B cell (primary cell): Measurements from ENCODE around the gene KDM1B. TPM values are rescaled to one million over a fixed set of nuclear protein-coding genes. Genes with fewer than 3 reads are reported as not detected.

Experiments
- ATAC-seq: fragments of 200-7000 bp; cut with Tn5 transposase; one replicate; pipeline ENCODE4 v1.10.0; 2021; ENCODE audit warnings: low read depth, mild to moderate bottlenecking, moderate number of reproducible peaks, moderate library complexity
- CTCF ChIA-PET: fragments of 350-600 bp; sonication (Branson Sonifier 250); formaldehyde crosslinking; loops from one replicate; lab custom pipeline; 2021; ENCODE audit warnings: antibody characterized with exemption, inconsistent platforms; lab: Charles Lee
- POLR2A ChIA-PET: fragments of 350-600 bp; sonication (Branson Sonifier 250); formaldehyde crosslinking; loops from one replicate; lab custom pipeline; 2021; ENCODE audit warnings: antibody characterized with exemption; lab: Charles Lee
- DNase-seq: peaks from one replicate; pipeline ENCODE4 v3.0.0; 2013
- H2AFZ ChIP-seq: 2 replicates; pipeline ENCODE4 v1.6.1; 2012; ENCODE audit warnings: mild to moderate bottlenecking, low read depth, low read length; ENCODE audit not compliant: insufficient read depth, poor library complexity, severe bottlenecking
- H3K27ac ChIP-seq, 2 donors: 1 replicate in 1 of 2; 2 replicates in 1 of 2; pipeline ENCODE4 v1.5.1; 2012 to 2013; ENCODE audit warnings: low read length in 2 of 2, mild to moderate bottlenecking in 2 of 2, moderate library complexity in 1 of 2
- H3K27me3 ChIP-seq, 4 experiments: fragments of 200-600 bp in 1 of 4; sonication (generic) in 1 of 4; replicated peaks in 1 of 4; 1 replicate in 2 of 4; 2 replicates in 2 of 4; pipeline versions ENCODE4 v1.6.1 to v1.7.0; 2013 to 2016; ENCODE audit warnings: low read length in 3 of 4, mild to moderate bottlenecking in 2 of 4, mixed read lengths in 1 of 4, moderate library complexity in 1 of 4; ENCODE audit not compliant: insufficient read depth in 4 of 4, control insufficient read depth in 3 of 4; ENCODE audit errors: control extremely low read depth in 1 of 4
- H3K36me3 ChIP-seq, 2 experiments: replicated peaks in 1 of 2; 1 replicate in 1 of 2; 2 replicates in 1 of 2; pipeline versions ENCODE4 v1.6.1 to v1.7.1; 2013; ENCODE audit warnings: low read length in 1 of 2; ENCODE audit not compliant: insufficient read depth in 2 of 2, control insufficient read depth in 1 of 2; ENCODE audit errors: control extremely low read depth in 1 of 2, extremely low read depth in 1 of 2
- H3K4me1 ChIP-seq, 2 donors: fragments of 200-600 bp in 1 of 2; sonication (generic) in 1 of 2; 1 replicate in 1 of 2; 2 replicates in 1 of 2; pipeline versions ENCODE4 v1.5.1 to v1.6.1; 2013 to 2017; ENCODE audit warnings: low read length in 2 of 2; ENCODE audit not compliant: control insufficient read depth in 2 of 2, insufficient read depth in 2 of 2
- H3K4me2 ChIP-seq: replicated peaks from 2 replicates; pipeline ENCODE3; 2012; ENCODE audit warnings: mild to moderate bottlenecking, low read depth, low read length; ENCODE audit not compliant: poor library complexity, severe bottlenecking
- H3K4me3 ChIP-seq, 5 experiments: fragments of 200-600 bp in 1 of 5; sonication (generic) in 1 of 5; 1 replicate in 3 of 5; 2 replicates in 2 of 5; pipeline versions ENCODE4 v1.5.1 to v1.7.0; 2011 to 2016; ENCODE audit warnings: low read length in 4 of 5, mild to moderate bottlenecking in 4 of 5, low read depth in 2 of 5, control low read depth in 1 of 5, moderate library complexity in 1 of 5; ENCODE audit not compliant: insufficient read depth in 1 of 5; ENCODE audit errors: control extremely low read depth in 1 of 5, extremely low read depth in 1 of 5
- H3K79me2 ChIP-seq: fragments of 200-600 bp; sonication (generic); one replicate; pipeline ENCODE4 v1.6.0; 2016; ENCODE audit warnings: low read length; ENCODE audit not compliant: control insufficient read depth, insufficient read depth
- H3K9ac ChIP-seq: fragments of 200-600 bp; sonication (generic); 2 replicates; pipeline ENCODE4 v1.6.1; 2017; ENCODE audit warnings: mild to moderate bottlenecking, low read length, moderate library complexity
- H3K9me3 ChIP-seq, 3 donors: one replicate each; pipeline versions ENCODE4 v1.6.1 to v1.7.1; 2013; ENCODE audit warnings: low read length in 2 of 3; ENCODE audit not compliant: control insufficient read depth in 2 of 3, insufficient read depth in 1 of 3; ENCODE audit errors: control extremely low read depth in 1 of 3
- H4K20me1 ChIP-seq: 2 replicates; pipeline ENCODE4 v1.6.0; 2012; ENCODE audit warnings: mild to moderate bottlenecking, low read length; ENCODE audit not compliant: insufficient read depth, control insufficient read depth, poor library complexity, severe bottlenecking
- H3K27ac Mint-ChIP-seq: one replicate; pipeline ENCODE4 v1.8.0; 2021; ENCODE audit warnings: mixed read lengths
- H3K27me3 Mint-ChIP-seq: one replicate; pipeline ENCODE4 v1.8.0; 2021; ENCODE audit warnings: mixed read lengths
- H3K4me1 Mint-ChIP-seq: one replicate; pipeline ENCODE4 v1.8.0; 2021; ENCODE audit warnings: mixed read lengths
- H3K4me3 Mint-ChIP-seq: one replicate; pipeline ENCODE4 v1.8.0; 2021; ENCODE audit warnings: mixed read lengths
- H3K9me3 Mint-ChIP-seq: one replicate; pipeline ENCODE4 v1.8.0; 2022; ENCODE audit warnings: mixed read lengths; ENCODE audit not compliant: insufficient read depth
- CTCF ChIP-seq: fragments of 200-600 bp; IDR thresholded peaks from one replicate; pipeline ENCODE4 v1.8.0; 2022; ENCODE audit warnings: antibody characterized with exemption, mild to moderate bottlenecking
- EZH2 ChIP-seq: IDR thresholded peaks from 2 replicates; pipeline ENCODE4 v1.6.1; 2012; ENCODE audit warnings: borderline replicate concordance, low read depth, mild to moderate bottlenecking, moderate library complexity, low read length; ENCODE audit not compliant: insufficient read depth, poor library complexity, severe bottlenecking
- WGBS: methylation state at CpG from one replicate; pipeline ENCODE4 v1.1.5; 2013; ENCODE audit warnings: missing lambda C conversion rate; ENCODE audit not compliant: insufficient coverage; 5-methylcytosine and 5-hydroxymethylcytosine counted together
- intact Hi-C: fragments of 100-400 bp; cut with micrococcal nuclease; formaldehyde crosslinking; loops from one replicate; pipeline ENCODE4 v1.10.0; 2022
- polyA plus RNA-seq: library from polyadenylated mRNA; depleted of rRNA; stranded (reverse); fragments of >200 nt; gene quantifications from 2 replicates; pipeline ENCODE4 v1.2.3, GENCODE V29; 2012
- total RNA-seq, 2 donors: library from RNA; stranded (reverse); fragments of 120-200 nt in 1 of 2; gene quantifications; 1 replicate in 1 of 2; 2 replicates in 1 of 2; pipeline versions ENCODE4 v1.2.3 to v1.2.4, GENCODE V29; 2013 to 2022

The KDM1B gene
- total and polyA plus RNA-seq, 2 donors (not counting 1 experiment from before 2014, with no cell fraction given), result 10.9 to 16.0 TPM

- H3K9me3 ChIP-seq, result no peaks in the 10 kb centered on the region
- H3K27me3 ChIP-seq, result no peaks in the 10 kb centered on the region
- intact Hi-C loops, result no loop called here
- ChIA-PET POLR2A (no interaction called here), CTCF (no interaction called here)
- no peaks in the 10 kb centered on the region for H3K4me1 ChIP-seq
- no peak for DNase-seq
- no peak overlapping the region for H3K27ac ChIP-seq
- Mint-ChIP-seq H3K4me1 (peaks cover 3% of the 10 kb centered on the region), H3K27ac (no peak overlapping the region), H3K4me3 (no peak overlapping the region), H3K27me3 (no peaks in the 10 kb centered on the region), H3K9me3 (no peaks in the 10 kb centered on the region)
- H3K4me2 ChIP-seq, result no peak overlapping the region
- H3K9ac ChIP-seq, result no peak overlapping the region
- TF ChIP-seq EZH2 (no peak), CTCF (no peak)
- H3K4me3 ChIP-seq, result no peak overlapping the region
- ATAC-seq, result no peak
- WGBS, result no CpG with 5 or more reads among the region's 2 CpGs
- H3K36me3 ChIP-seq, result peaks cover 0 to 15% of the 10 kb centered on the region in 2 experiments
- H4K20me1 ChIP-seq, result no peaks in the 10 kb centered on the region
- no peaks in the 10 kb centered on the region for H3K79me2 ChIP-seq
- no peak overlapping the region for H2AFZ ChIP-seq
Measured at GRCh38 chr6:18147160-18147559, 8.1 kb upstream of the KDM1B start.

- intact Hi-C loops, result no loop called here
- Histone ChIP-seq H3K36me3 (peaks cover 0 to 15% of the 10 kb centered on the region in 2 experiments), H3K4me2 (no peak overlapping the region), H3K79me2 (no peaks in the 10 kb centered on the region), H3K9ac (no peak overlapping the region), H4K20me1 (no peaks in the 10 kb centered on the region), H3K4me3 (no peak overlapping the region), H3K9me3 (no peaks in the 10 kb centered on the region), H3K27me3 (no peaks in the 10 kb centered on the region), H3K27ac (no peak overlapping the region), H2AFZ (no peak overlapping the region), H3K4me1 (no peaks in the 10 kb centered on the region)
- Mint-ChIP-seq H3K9me3 (no peaks in the 10 kb centered on the region), H3K27ac (no peak overlapping the region), H3K4me1 (no peaks in the 10 kb centered on the region), H3K27me3 (no peaks in the 10 kb centered on the region), H3K4me3 (no peak overlapping the region)
- ChIA-PET CTCF (no interaction called here), POLR2A (no interaction called here)
- ATAC-seq (no peak), DNase-seq (no peak)
- no CpG with 5 or more reads among the region's 2 CpGs for WGBS
- TF ChIP-seq EZH2 (no peak), CTCF (no peak)
Measured at GRCh38 chr6:18147616-18148015, 7.6 kb upstream of the KDM1B start.
